Tongue (tissue), 2 donors: ENCODE measurements around the gene LDB2. TPM values are rescaled to one million over a fixed set of nuclear protein-coding genes. Genes with fewer than 3 reads are reported as not detected.
"Not testable (repeated sequence)": the region's sequence is repeated elsewhere in the genome, so short reads cannot be mapped to it uniquely, and the experiment has no call there.

ENCODE experiments used
- DNase-seq: peaks from one replicate; pipeline ENCODE4 v3.0.0-alpha.2; 2015
- total RNA-seq: library from RNA; depleted of rRNA; stranded (reverse); fragments of >200 nt; gene quantifications from one replicate; pipeline ENCODE4 v1.2.3, GENCODE V29; 2014

Gene LDB2
- total RNA-seq, 1 donor from 2014 or later, result 49.2 TPM

DNA sequence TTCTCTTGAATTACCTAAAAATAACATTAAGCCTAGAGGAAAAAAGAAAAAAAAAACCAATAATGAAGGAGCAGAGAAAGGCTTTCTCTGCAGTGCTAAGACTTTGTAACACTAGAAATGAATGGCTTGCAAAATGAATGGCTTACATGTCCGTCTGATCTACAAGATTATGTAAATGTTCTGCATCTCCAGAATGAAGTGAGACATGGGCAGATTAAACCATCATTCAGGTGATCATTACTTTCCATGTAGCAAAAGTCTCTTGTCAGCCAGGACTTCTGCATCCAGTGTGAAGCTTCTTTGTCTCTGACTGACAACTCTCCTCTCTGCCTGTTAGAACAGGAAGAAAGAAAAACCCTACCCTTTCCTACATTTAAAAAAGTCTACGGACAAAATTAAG lies 304.3 kb downstream of the LDB2 start:
- no peak for DNase-seq

DNA sequence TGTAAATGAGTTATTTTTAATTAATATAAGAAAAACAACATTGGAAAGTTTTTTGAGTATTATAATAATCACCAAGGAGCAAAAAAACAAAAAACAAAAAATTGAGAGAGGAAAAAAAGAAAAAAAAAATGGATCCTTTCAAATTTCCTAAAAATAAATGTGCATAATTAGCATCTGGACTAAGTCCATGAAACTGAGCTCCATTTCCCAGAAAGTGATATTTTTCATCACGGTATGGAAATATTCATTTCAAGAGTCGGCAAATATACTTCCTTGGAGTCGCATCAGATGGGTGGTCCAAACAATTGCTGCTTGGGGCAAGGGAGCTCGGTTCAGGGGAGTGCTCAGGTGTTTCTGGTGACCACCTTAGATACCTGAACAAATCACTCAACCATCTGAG lies 305.1 kb downstream of the LDB2 start:
- DNase-seq, result no peak

DNA sequence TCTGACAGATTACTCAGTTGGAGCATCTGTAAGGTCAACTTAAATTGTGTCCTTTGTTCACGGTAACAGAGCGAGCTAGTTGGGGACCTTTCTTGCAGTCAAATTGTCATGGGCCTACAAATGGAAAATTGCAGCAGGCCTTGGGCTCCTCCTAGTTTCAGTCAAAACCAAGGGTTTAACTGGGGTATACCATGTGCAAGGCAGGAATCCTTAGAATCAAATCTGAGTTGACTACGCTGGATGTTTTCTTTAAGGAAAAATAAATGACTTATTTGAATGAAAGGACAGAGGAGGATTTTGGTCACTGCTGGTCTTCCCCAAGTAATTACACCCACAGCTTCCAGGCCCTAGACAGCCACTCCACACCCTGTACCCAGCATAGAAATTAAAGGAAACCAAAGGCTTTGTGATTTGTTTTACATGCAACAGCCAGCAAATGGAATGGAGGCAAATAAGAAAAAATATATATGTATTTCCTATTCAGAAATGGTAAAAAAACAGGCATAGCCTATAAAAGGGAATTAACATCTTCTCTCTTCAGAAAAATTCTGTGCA lies 307.1 kb downstream of the LDB2 start:
- DNase-seq, result no peak

DNA sequence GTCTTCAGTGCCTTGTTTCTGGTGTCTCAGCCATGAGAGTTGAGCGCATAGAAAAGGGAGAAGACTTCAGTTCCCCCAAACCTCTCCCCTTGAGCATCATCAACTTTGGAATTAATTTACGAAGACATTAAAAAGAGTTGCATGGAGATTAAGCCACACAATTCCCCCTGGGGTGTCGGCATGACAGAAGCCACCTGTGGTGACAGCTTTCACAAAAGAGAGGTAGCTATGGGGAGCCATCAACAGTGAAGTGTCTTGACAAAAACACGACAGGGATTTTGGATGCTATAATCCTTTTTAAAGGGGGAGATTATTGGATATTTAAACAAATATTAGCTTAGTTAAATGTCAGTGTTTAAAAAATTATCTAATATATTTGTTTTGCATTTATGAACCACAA lies 307.6 kb downstream of the LDB2 start:
- peak; percentile 35 for DNase-seq

DNA sequence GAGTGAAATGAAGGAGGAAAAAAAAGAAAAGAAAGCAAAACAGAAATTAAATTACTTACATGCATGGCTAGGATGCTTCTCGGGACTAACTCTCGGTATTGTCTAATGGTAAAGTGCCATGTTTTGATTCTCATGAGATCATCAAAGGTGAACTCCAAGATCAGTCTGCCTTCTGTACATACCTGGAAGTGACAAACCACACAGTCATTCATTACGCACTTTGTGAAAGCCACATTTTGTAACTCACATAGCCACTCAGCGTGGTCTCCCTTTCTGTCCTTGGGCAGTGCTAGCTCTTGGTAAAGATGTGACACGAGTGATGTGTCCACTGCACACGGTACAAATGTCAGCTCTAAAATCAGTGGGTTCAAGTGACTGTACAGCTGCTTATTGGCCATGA lies 309.8 kb downstream of the LDB2 start:
- DNase-seq, result no peak

DNA sequence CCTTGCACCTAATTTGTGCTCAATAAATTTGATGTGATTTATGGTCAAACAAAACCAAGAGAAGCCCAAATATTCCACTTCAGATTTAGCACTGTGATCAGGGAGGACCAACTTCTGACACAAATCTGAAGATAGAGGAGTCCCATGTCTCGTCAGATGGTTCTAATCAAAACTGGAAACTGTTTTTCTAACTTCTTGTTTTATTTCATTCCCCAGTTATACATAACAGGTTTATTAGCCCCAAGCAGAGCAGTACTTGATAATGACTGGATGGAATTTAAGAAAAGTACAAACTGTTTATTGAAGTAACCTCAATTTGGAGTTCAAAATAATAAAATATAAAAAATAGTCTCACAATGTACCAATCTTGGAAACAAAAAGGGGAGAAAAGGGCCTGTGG lies 310.3 kb downstream of the LDB2 start:
- DNase-seq, result no peak

DNA sequence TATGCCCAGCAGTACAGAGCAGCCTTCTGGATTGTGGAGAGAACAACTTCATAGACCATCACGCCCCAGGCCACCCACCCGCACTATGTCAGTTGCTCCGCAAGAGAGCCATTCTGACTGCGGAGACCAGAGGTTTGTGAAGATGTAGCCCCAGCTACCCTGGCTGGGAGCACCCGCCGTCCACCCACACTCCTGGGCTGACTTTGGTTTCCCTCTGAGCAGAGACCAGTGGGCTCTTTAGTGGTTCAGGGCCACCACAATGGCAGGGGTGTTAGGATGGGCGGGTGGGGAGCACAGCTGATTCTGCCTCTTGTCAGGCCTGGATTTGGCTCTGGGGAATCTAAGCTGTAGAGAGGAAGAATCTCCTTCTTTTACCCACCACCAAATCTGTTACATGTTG lies 313.4 kb downstream of the LDB2 start:
- no peak for DNase-seq

DNA sequence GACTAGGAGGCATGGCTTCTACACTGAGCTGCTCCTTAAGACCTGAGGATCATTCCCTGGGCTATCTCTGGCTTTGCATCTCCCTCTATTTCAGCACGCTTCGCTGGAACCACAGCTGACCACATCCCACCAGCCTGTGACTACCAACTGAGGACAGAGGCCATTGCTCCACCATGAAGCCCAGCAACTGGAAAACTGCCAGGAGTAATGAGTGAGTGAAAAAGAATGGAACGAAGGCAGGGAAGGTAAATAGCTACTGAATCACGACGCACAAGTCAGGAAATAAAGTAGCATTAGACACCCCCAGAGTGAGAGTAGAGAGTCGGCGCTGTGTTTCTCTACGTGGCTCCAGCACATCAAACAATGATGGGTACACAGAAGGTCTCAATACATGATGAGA lies 314.7 kb downstream of the LDB2 start:
- no peak for DNase-seq

DNA sequence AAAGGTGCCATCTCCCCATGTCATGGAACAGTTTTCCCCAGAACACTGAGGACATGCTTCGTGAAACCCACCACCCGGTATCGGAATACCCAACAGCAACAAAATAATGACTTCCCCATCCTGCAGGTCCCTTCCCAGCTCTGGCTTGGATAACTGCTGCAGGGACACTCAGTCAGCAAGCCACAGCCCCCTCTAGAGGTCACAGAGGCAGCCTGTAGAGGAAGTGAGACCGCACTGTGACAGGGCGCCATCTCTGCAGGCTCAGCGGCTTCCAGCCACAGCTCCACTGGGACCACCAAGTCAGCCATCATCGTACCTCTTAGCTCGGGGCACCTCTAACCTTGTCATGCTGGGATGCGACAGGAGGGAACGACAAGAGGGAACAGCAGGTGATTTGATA lies 315.9 kb downstream of the LDB2 start:
- no peak for DNase-seq

DNA sequence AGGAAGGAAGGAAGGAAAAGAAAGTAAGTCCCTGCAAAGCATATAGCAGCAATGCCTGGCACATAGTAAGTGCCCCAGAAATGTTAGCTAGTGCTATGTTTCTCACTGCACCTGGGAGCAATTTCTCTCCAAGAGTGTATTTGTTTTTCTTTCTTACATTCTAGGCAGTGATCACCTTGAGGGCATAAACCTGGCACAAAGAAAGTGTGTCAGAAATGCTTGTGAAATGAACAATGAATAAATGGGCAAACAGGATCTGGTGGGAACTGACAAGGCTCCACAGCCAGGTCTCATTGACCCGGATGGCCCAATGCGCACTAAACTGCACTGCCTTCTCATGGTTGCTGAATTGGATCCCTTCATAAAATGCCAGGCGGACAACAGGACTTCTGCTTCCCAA lies 316.4 kb downstream of the LDB2 start:
- DNase-seq, result no peak

DNA sequence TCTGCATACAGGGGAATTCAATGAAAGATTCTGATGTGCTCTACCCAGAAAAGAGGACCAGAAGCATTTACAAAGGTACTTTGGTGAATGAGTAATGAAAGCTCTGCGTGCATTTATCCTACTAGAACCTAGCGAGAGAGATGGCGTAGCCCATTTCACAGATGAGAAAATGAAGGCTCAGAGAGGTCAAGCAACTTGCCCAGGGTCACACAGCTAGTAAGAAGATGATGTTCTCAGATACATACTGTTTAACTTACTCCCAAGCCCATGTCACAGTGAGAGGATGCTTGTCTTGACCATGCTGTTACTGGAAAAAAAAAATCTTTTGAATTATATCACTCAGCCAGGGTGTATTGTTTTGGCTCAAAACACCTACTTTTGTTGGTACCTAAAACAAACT lies 317.3 kb downstream of the LDB2 start:
- DNase-seq, result no peak

DNA sequence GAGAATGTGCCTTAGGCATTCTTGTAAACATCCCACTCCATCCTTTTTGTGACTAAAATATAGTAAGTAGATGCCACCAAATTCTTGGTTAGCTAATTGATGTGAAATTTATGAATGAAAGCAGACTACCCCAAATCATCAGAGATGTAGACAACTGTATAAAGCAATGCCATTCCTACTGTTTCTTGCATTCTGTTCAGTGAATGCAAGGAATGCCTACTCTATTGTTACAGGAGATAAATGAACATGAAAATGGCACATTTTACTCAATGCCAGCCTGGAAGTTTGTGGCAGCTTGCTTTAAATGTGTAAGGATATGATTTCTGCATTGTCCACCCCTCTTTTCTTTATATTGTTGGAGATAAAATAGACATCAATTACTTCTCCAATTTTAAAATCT lies 317.9 kb downstream of the LDB2 start:
- DNase-seq, result no peak

DNA sequence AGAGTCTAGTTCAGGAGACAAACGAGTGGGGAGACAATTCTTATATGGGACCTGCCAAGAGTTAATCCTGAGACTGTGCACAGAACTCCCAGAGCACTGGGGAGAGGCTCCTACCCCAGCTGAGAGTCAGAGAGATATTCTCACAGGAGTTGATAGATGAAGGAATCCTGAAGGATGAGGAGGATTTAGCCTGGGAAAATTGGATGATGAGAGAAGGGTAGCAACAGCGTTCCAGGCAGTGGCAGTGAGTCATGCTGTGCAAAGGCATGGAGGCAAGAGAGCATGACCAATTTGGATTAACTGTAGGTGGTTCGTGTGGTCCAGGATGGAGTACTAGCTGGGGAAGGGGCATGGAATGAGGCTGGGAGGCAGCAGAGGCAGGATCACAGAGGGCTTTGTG lies 318.6 kb downstream of the LDB2 start:
- DNase-seq, result no peak

DNA sequence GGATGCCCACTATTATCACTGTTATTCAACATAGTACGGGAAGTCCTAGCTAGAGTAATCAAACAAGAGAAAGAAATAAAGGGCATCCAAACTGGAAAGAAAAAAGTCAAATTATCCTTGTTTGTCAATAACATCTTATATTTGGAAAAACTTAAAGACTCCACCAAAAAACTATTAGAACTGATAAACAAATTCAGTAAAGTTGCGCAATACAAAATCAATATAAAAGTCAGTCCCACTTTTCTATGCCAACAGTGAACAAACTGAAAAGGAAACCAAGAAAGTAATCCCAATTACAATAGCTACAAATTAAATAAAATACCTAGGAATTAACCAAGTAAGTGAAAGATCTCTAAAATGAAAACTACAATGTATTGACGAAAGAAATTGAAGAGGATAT lies 321.3 kb downstream of the LDB2 start:
- DNase-seq, result no peak

DNA sequence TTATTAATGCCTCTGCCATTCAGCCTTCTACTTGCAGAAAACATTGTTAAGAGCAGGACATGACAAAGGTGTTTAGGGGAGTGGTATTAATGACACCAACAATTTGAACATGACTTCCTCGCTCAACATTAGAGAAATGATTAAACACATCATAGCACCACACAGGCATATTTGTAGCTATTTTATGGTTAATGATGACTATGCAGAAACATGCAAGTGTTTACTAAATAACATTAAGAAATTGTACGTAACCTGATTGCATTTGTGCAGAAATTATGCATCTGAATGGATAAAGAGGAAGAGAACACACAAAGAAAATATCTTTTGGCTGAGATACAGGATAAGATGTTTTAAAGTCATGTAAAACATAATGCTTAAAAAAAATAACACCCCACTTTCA lies 323.5 kb downstream of the LDB2 start:
- no peak for DNase-seq

DNA sequence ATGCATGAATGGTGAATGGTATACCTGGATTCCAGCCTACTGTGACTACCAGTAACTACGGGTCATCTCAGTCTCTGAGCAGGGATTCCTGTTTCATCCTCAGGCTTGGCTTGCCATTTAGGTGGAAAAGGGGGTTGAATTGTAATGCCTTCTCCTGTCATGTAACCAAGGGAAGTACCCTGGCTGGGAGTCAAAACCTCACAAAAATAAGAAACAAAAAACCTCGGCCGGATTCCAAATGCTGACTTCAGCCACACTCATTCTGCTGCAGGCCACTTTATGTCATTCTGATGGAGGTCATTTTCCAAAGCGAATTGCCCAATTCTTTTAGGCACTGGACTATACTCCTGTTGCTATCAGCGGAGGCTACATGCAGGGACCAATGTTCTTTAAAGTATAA lies 324.7 kb downstream of the LDB2 start:
- peak; percentile 61 for DNase-seq

DNA sequence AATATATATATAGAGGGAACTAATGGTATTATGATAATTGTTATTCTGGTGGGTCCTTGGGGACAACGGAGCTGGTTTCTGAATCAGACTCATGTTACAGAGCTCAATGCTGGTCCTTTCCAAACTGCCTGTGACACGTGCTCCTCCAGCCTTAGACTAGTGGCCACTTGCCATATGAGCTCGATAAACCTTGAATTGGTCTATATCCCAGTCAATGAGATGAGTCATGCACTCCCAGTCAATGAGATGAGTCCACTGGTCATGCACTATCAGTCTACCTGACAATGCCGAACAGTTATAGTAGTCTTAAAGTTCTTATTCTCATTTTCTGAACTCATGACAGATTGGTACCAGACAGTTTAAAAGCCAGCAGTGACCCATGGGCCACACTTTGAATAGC lies 325.2 kb downstream of the LDB2 start:
- DNase-seq, result no peak

DNA sequence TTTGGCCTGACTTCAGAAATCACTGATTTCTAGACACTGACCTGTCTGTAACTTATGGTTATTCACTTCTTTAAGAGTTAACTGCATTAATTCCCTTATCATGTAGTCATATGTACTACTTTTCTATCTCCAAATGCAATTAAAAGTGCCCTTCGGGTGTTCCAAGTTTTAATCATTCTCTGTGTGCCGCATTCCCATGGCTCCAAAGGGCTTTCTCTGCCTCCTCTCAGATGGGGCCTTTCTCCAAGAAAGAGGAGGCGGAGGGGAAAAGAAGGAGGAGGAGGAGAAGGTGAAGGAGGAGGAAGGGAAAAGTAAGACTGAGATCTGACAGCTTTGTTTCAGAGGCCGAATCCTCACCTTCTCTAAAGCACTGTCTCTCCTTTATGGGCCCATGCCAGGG lies 325.8 kb downstream of the LDB2 start:
- no peak for DNase-seq

DNA sequence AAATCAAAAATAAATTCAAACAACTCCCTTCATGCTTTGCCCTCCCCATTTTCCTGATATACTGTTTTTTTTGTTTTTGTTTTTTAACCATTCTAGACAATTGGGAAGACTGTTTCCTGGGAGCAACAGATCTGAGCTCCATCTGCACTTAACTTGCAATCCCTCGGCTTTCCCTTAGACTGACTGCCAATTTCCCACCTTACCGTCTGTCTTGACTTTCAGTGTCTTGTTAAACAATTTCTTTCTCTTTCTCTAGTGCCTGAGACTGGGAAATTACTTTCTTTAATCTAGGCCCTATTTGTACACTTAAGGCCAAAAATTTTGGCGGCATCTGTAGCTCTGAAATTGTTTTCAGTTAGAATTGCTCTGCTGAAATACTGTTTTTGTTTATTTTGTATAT lies 326.3 kb downstream of the LDB2 start:
- DNase-seq, result no peak

DNA sequence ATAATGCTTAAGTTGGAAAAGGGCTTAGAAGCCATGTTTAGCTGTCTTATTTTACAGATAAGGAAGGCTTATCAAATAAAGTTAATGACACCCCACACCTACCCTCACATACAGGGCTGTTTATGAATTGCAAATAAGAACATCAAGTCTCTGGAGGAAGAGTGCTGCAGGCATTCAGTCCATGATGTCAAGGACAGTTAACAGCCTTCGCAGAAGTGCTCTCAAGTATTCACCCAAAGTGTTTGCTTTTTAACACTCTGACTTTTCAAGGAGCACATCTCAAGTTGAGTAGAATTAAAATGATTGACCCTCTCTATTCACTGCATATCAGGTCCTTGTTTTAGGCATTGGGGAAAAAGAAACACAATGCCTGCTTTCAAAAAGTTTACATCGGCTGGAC lies 328.7 kb downstream of the LDB2 start:
- DNase-seq, result no peak

DNA sequence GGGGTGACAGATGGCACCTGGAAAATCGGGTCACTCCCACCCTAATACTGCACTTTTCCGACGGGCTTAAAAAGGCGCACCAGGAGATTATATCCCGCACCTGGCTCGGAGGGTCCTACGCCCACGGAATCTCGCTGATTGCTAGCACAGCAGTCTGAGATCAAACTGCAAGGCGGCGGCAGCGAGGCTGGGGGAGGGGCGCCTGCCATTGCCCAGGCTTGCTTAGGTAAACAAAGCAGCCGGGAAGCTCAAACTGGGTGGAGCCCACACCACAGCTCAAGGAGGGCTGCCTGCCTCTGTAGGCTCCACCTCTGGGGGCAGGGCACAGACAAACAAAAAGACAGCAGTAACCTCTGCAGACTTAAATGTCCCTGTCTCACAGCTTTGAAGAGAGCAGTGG lies 341.1 kb downstream of the LDB2 start:
- DNase-seq, result not testable (repeated sequence)

DNA sequence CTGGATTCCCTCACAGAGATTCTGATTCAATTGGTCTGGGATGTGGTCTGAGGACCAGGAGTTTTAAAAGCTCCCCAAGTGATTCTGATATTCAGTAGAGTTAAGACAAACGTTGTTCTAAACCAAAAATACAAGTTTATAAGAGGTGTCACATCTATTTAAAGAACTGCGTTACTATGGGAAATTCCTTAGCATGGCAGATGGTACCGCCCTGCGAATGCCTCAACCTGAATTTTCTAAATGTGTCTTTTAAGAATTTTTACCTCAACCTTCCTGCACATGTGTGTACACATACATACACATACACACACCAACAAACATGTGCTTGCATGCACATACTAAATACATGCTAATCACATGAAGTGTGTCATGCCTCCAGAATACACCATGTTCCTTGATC lies 343.3 kb downstream of the LDB2 start:
- DNase-seq, result no peak

DNA sequence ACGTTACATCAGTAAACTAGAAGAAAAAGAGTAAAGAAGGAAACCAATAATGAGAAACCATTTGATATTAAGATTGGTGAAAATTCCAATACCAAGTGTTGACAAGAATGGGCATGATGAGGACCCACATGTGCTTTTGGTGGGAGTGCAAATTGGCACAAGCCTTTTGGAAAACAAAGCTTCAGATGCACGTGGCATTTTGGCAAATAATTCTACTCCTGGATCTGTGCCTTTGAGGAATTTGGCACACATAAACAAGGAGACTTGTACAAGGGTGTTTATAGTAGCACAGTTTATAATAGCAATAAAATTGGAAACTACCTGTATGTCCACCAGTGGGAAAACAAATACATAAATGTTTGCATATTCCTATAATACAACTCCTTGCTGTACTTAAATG lies 347.9 kb downstream of the LDB2 start:
- DNase-seq, result no peak

DNA sequence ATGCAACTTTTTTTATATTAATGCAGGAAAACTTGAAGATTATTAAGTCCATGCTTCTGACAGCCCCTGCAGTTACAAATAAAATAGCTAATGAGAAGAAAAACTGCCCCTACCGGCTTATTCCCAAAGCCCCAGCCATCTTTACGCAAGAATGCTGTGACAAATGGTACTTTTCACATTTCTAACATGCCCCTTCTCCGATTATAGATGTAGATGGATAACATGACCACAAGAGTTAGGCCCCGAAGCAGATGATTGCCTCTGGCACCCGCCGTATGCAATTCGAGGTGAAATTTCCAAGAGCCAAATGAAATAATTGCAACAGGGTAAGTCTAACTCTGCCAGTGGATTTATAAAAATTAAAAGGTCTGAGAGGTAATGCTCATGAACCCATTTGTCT lies 352.8 kb downstream of the LDB2 start:
- DNase-seq, result no peak

DNA sequence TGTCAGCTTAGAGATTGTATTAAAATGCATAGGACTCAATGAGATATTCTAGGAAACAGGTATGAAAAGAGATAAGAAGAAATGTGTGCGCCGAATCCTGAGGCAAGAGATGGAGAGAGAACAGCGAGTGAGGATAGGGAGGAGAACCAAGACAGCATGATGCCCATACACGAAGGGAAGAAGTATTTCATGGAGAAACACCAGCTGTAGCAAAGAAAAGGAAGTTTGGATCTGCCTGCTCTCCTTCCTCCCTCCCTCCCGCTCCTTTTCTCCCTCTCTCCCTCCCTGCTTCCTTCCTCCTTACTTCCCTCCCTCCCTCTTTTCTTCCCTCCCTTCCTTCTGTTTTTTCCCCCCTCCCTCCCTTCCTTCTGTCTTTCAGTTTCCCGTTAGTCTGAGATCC lies 353.6 kb downstream of the LDB2 start:
- DNase-seq, result no peak
